HG02981 (cell line): ENCODE results near the gene HSP90B1.

ENCODE experiments used
- ATAC-seq: cut with Tn5 transposase; IDR thresholded peaks from one replicate; pipeline ENCODE4 v1.9.1; 2021; ENCODE audit warnings: mild to moderate bottlenecking, moderate library complexity; ENCODE audit not compliant: unreplicated experiment

The HSP90B1 gene

GRCh38 chr12:103966736-103967135 is 36.5 kb downstream of the HSP90B1 start:
- no peak for ATAC-seq

GRCh38 chr12:103969391-103969790 is 39.2 kb downstream of the HSP90B1 start:
- ATAC-seq: no peak

DNA sequence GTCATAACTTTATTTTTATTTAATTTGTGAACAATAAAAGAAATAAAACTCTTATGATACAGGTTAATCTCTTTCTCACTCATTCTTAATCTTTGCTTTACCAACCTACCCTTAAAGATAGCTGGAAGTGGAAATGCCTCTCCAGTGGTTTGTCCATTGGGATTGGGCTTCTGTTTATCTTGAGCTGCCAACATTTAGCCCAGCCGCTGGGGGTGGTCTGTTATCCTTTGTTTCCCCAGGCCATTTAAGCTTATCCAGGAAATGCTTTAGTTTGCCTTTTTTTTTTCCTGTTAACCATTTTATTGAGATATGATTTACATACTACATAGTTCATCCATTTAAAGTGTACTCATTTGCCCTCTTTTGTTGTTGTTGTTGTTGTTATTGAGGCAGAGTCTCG is 43.7 kb downstream of the HSP90B1 start:
- no peak for ATAC-seq

- no peak for ATAC-seq
Measured at GRCh38 chr12:103975368-103975767, 45.2 kb downstream of the HSP90B1 start.

GRCh38 chr12:103978384-103978982 is 48.3 kb downstream of the HSP90B1 start:
- ATAC-seq: no peak

- no peak for ATAC-seq
Measured at GRCh38 chr12:103986829-103987228, 56.6 kb downstream of the HSP90B1 start.

GRCh38 chr12:103994235-103994634 is 64.0 kb downstream of the HSP90B1 start:
- ATAC-seq: no peak

DNA sequence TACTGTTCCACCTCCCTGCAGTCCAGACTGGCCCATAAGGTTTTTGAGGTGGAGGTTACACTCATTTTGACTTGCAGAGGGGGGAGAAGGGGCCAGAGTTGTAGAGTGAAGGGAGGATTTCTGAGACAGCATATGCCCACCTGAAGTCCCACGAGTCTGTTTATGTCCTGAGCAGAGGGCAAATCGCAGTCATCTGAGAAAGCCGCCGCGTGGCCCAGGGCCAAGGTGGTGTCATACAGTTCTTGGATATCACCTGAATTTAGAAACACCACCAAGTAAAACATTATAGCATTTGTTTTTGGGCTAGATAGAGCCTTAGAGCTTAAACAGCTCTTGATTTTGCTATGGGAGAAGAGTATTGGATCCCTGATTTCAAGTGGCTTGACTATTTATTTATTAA is 66.4 kb downstream of the HSP90B1 start:
- ATAC-seq: no peak

GRCh38 chr12:103997286-103997900 is 67.2 kb downstream of the HSP90B1 start:
- ATAC-seq: no peak
